Activated T-cell treated with anti-CD3 and anti-CD28 coated beads for 1 hour (primary cell): ENCODE results near the gene CUBN.
A peak's percentile ranks its signal among the peaks of the same experiment; 100 is the strongest.
"Not testable (repeated sequence)": the region's sequence is repeated elsewhere in the genome, so short reads cannot be mapped to it uniquely, and the experiment has no call there.

Experiments
- DNase-seq: peaks from one replicate; pipeline ENCODE4 v3.0.0-alpha.2; 2020; ENCODE audit warnings: low read depth

CUBN gene

DNA sequence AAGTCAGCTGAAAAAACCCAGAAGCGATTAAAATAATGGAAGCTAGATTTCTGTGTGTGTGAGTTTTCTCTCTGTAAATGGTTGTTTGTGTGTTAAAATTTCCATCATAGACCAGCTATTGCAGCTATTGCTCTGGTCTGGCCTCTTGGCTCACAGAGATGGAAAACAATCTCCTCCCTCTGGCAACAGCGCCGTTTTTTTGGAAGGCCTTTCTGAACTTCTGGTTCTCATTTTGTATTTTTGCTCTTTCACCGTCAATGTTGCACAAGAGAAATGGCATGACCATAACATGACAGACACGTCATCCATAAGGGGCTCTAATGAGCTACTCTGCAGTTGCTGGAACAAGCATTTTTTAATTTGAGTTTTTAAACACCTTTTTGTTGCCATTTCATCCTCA is 91.0 kb downstream of the CUBN start:
- no peak for DNase-seq

DNA sequence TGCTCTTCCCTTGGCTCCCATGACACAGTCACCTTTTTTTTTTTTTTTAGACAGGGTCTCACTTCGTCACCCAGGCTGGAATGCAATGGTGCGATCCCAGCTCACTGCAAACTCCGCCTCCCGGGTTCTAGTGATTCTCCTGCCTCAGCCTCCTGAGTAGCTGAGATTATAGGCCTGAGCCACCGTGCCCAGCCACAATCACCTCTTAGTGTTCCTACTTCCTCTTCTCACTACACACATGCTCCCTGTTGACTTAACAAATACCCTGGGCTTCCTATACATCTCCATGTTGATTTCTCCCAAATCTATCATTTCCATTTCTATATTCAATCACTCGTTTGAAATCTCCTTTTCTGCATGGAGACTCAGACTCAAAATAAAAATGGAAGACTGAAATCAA is 91.7 kb downstream of the CUBN start:
- no peak for DNase-seq

DNA sequence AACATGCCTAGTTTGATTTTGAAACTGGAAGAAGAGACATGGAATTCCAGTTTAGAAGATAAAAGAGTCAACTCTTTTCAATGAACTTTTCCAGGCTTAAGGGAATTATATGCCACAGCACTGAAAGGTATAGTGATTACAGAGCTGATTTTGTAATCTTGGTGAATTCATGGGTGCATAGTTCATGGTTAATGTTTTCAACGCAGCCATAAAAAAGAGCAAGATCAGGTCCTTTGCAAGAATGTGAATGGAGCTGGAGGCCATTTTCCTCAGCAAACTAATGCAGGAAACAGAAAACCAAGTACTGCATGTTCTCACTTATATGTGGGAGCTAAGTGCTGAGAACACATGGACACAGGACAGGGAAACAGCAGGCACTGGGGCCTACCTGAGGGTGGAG is 94.2 kb downstream of the CUBN start:
- no peak for DNase-seq

DNA sequence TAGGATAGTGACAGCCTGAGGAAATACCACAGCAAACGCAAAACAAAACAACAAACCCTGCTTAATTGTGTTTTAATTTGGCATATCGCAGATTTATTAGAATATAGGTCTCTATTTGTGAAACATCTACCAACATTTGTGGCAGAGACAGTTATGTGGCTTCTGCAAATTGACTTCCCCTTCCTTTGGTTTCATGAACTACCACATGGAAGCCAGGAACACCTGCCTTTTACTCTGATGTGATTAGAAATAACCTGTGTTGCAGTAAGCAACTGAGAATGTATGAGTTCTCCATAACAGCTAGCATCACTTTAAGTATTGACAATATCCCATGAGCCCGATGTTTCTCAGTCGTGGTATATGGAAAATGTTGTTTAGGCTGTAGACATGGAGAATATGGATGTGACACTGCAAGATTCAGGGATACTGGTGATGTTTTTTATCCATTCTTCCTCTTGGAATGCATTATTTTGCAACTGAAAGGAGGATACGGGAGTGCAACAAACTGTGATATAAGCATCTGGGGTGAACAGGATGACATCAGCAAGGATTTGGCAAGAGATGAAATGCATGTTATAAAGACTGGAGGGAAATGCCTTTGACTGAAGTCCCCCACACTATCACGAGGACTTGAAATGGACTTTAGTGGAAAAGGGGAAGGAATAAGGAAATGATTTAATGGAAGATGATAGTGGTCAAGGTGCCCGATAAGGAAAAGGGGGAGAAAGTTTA is 95.9 kb downstream of the CUBN start:
- no peak for DNase-seq

DNA sequence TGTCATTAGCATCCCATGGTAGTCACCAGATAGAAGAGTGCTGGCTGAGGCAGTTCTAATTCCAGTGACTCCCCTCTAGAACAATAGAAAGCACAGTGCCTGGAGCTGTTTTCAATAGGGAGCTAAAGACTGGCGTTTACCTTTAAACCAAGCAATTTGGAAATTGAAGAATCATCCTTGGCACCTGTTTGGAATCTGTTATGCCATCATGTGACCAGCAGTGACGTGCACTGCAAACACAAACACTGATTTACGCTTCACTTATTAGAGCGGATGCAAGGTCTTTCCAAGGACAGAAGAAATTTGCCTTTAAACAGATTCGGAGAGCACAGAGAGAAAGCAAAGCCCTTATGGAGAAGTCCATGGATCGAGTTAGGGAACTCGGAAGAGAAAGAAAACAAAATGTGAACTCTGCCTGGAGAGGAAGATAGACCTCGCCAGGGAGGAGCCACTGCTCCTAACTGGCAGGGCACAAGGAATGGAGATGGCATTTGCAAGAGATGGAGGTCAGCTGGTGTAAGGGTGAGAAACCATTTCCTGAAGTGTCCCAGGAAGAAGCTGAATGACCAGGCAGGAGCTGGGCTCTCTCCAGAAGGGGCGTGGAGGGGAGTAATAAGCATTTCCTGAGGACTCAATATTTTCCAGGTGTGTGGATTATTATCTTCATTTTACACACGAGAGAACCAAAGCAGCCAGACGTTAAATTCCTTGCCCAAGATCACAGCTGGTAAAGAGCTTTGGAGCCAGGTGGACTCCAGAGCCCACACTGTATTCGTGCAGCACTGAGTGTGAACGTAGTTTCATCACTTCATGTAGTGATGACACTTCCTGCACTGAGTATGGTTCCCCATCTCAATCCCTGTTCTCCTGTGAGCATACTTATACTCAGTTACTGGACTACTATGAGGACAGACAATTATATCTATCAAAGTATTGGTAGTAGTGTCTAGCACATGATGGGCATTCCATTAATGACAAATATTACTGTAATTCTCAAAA is 97.7 kb downstream of the CUBN start:
- no peak for DNase-seq

DNA sequence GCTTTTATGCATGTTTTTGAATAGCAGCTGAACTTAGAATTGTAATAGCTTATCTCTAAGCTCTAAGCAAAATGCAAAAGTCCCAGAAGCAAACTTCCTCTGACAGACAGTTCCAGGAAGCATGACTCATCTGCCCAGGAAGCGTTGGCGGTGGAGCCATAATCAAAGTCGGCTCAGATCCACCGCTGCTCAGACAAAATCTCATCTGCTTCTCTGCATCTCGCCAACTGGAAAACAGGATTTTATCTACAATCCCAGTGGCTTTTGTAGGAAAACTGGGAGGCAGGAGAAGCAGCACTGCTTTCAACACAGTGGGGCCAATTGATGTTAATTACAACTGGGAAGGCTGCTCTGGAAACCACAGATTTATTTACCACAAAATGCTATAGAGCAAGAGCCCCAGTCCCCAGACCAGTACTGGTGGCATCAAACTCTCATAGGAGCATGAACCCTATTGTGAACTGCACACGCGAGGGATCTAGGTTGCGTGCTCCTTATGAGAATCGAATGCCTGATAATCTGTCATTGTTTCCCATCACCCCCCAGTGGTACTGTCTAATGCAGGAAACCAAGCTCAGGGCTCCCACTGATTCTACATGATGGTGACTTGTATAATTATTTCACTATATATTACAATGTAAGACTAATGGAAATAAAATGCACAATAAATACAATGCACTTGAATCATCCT is 99.9 kb downstream of the CUBN start:
- DNase-seq, result peak; percentile 61

DNA sequence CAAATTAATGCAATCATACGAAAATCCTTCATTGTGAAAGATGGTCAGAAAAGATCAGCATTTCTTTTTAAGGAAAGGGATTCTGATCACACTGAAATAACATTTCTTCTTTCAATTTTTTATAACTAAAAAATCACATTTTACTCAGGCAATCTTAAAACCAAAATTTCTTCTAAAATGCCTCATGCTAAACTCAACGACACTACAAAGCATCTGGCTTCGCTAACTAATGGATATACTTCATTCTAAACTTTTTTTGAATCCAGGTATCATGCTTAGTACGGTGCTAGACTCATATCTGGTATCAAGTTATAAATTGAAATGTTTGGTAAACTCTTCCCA is 100.4 kb downstream of the CUBN start:
- no peak for DNase-seq

DNA sequence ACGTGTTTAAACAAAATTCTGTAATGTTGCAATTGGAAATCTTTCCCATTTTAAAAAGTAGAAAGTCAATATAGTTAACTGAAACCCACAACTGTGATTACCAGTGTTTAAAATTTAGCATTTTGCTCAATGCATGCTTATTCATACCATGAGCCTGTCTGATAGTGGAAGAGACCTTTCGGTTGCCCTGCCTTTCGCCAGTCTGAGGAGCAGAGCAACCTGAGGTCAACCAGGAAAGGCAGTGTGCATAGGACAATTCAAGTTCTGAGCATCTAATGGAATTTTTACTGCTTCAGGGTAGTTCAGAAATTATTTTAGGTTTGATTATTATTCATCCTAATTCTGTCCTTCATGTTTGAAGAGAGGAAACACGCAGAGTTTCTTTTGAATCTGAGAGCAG is 100.8 kb downstream of the CUBN start:
- no peak for DNase-seq

DNA sequence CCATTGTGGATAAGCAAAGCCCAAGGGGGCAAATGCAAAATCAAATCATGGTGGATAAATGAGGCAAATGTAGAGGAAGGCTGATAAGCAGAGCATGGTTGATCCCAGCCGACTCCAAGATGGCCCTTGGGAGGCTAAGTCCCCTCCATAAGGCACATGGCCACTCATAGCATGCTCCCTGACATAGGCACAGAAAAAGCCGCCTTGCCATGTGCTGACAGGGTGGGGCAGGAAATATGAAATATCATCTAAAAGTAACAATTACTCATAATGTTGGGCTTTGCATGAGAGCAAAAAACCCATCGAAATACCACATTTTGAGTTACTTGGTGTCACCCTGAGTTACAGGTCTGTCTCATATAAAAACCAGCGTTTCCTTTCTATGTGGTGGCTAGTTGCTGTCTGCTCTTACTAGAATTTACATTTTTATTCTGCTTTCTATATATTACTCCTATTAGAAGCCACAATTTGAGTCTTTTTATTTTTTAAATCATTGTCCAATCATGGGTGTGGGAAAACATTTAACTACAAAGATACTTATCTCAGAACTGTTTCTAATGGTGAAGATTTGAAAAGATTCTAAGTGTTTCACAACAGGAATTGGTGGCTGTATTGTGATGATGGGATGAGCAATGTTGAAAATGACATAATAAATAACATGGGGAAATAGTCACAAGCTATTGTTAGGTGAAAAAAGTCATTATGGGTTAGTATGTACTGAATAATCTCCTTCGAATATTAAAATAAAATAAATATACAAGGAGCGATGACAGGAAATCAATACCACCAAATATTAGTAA is 102.7 kb downstream of the CUBN start:
- DNase-seq, result peak; percentile 39

DNA sequence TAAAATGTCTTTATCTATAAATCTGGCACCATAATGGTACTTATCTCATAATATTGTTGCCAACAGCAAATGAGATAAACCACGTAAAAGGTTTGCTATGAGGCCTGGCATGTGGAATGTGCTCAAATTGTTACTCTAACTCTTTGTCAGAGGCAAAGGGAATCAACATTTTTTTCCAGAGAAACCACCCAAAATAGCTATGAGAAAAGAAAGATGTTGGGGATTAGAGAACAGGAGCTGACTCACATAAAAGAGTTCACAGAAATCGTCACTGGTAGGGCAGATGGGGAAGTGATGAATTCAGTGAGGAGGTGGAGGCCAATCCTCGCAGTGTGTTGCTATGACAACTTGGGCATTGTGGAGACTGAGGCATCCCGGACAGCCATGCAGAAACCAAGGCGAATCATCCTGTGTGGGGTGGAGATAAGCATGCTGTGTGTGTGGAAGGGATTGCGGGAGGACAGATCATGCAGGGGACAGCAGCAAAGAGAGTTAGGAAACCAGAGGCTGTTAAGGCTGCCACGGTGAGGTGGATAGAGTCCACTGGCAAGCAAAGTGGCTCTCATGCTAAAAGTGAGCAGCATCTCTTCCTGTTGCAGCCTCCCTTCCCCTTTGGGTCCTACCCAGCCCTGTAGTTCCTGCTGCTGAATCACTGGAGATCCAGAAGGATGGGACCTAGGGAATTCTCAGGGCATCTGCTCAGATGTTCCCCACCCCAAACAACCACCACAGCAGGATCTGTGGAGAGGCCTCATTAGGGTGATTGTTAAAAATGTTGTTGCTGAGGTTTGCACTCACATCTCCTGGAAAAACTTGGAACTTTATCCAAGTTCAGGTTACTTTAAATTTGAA is 103.9 kb downstream of the CUBN start:
- peak; percentile 28 for DNase-seq

DNA sequence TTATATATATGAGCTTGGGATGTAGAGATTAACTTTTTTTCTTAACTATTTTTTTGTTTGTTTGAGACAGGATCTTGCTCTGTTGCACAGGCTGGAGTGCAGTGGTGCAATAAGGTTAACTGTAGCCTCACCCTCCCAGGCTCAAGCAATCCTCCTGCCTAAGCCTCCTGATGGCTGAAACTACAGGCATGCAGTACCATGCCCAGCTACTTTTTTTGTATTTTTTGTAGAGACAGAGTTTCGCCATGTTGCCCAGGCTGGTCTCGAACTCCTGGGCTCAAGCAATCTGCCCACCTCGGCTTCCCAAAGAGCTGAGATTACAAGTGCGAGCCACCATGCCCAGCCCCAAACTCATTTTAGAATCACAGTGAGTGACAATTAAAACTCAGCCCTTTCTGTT is 105.2 kb downstream of the CUBN start:
- DNase-seq, result no peak

DNA sequence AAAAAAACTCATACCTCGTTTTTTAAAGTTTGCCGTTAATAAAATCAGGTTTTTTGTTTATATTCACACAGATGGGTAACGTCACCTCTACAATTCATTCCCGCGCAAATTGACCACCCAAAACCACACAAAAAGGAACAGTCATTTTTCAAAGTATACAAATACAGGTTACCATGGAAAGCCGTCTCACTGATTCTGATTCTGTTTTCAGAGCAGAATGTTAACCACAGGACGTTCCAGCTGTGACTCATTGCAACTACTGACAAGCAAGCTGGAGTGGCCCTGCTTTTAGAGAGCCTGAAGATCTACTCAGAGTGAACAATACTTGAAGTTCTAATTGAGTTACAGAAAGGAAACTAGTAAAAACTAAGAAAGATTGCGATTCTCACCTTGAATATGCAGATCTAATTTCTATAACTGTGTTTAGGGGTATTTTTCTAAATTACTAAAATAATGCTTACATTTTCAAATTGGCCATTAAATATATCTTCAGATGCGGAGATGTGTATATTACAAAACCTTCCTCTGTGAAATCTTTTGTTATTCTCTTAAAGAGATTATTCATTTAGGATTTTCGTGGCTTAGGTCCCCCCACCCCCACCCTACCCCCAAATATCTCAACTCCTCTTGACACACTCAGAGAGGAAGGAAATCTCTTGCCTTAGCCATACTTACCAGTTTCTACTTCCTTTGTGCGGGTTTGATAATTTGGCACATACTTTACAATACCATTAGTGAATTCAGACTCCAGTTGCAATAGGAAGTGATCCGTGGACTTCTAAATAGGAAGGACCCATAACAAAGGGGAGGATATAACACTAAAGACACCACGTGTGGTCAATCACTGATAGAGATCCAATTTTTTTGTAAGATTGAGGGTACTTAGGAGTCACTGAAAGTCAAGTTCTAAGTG is 106.0 kb downstream of the CUBN start:
- peak; percentile 56 for DNase-seq

DNA sequence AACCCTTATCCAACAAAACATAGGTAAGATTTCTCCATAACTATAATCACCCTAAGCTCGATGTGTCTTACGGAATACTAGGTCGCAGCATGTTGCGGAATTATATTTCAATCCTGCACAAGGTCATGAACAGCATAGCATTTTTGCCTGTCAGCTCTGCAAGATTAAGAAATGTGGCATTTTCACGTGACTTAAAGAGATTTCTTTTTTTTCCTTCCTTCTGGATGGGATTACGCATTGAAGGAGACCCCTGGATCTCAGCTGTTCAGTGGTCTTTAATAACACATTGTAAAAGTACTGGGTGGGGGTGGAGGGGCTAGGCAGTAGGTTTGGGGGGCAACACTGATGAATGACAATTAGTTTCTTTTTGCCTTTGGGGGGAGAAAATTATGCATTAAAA is 106.7 kb downstream of the CUBN start:
- no peak for DNase-seq

DNA sequence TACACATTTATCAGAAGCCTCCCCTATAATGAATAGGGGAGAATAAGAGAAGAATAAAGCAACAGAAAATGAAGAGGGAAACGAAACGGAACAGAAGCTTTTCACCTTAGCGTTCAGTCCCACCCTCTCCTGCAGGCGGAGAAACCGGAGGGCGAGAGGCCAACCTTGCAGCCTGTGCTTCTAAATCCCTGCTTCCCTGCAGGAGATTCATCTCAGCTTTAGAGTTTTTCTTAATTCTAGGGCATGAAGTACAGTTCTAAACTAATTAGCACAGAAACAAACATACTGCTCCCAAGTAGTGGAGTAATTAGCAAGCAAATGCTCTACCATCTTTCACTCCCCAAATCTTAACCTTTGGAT is 107.2 kb downstream of the CUBN start:
- no peak for DNase-seq

DNA sequence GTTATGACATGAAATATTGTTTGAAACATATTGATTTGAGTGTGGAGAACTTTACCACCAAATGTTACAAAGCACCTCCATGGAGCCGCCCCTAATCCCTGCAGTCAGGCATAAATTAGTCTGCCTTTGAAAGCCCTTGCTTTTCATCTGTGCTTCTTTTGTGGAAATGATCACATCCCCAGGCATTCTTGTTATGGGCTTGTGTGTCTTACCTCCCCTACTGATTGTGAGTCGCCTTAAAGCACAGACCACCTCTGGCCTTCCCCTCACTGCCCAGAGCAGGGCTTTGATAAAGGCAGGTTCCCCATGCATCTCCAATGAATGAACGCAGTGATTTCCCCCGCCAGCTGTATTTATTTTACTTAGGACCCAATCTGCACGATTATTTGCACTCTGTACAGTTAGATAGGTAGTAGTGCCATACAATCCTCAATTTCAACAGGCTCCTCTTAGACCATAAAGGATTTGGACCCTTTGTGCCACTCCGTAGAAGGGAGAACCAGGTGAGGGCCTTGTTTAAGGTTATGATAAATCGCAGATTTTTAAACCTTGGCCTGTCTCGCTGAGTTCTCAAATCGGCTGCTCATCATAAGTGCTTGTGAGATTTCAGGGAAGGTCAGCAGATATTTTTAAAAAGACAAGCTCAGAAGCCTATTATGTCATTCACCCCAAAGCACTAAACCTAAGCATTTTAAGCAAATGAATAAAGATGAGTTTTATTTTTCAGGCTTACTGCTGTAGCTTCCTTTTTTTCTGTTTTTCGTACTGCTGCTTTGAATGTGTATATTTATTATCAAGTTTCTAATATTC is 107.8 kb downstream of the CUBN start:
- no peak for DNase-seq

DNA sequence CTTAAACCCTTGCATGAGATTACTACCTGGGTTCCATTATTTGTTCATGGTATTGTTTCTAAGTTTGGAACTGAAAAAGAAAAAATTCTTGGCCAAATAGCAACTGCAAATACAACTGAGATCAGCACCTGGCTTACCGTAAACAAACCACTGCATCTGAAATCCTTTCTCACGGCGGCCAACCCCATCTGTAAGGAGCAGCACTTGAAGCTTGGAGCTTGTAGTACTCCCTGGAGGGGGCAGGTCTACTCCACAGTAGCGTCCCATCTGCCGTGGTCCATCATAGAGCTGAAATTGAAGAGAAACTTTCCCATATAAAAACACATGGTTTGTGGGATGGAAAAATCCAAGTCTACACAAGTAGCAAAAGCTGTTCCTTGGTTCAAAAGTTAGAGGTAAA is 109.9 kb downstream of the CUBN start:
- DNase-seq, result no peak

DNA sequence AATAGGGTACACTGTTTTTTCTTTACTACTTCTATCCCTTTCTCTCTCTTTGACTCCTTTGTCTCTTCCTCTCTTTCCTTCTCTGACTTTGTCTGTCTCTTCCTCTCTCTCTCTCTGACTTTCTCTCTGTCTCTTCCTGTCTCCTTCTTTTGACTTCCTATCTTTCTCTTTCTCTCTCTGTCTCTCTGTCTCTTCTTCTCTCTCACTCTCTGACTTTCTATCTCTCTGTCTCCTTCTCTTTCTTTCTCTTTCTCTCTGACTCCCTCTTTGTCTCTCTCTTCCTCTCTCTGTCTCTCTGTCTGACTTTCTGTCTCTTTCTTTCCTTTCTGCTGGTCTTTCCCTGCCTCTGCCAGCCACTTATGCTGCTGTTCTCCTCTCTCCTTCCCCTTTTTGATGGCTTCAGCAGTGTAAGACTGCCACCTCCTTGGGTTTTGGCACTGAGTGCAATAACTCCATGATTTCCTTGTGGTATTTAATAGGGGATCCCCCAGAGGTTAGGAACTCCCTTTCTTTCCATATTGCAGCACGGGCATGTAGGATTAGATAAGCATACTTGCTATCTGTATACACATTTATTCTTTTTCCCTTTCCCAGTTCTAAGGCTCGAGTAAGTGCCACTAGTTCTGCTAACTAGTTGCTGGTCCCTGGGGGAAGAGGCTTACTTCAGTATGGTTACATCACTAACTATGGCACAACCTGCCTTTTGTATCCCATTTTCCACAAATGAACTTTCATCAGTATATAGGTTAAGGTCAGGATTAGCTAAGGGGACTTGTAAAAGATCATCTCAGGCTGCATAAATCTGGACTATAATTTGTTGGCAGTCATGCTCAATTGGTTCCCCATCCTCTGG is 116.3 kb downstream of the CUBN start:
- DNase-seq, result not testable (repeated sequence)

DNA sequence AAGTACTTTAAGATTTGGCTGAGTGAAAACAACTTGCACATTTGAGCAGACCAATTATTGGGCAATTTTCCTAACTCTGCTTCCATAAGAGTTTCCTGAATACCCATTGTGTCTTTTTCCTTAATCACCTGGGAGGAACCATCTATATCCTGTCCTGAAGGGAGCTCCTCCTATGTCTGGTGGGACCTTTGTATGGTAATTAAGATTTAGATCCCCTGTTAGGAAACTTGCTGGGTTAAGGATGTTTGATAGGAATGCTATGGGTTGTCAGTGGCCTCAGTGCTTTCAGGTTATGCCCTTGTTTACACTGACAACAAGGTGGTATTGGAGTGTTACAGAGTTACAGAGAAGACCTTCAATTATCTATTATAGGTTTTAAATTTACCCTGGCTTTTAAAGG is 116.9 kb downstream of the CUBN start:
- DNase-seq, result not testable (repeated sequence)
